GM19193 (cell line): Measurements from ENCODE around the gene P2RX7.

Experiments
- POLR2A ChIP-seq: IDR thresholded peaks from 4 replicates; pipeline ENCODE4 v1.6.1; 2011; ENCODE audit not compliant: insufficient read depth, insufficient read length; ENCODE audit errors: extremely low read depth

P2RX7 gene

DNA sequence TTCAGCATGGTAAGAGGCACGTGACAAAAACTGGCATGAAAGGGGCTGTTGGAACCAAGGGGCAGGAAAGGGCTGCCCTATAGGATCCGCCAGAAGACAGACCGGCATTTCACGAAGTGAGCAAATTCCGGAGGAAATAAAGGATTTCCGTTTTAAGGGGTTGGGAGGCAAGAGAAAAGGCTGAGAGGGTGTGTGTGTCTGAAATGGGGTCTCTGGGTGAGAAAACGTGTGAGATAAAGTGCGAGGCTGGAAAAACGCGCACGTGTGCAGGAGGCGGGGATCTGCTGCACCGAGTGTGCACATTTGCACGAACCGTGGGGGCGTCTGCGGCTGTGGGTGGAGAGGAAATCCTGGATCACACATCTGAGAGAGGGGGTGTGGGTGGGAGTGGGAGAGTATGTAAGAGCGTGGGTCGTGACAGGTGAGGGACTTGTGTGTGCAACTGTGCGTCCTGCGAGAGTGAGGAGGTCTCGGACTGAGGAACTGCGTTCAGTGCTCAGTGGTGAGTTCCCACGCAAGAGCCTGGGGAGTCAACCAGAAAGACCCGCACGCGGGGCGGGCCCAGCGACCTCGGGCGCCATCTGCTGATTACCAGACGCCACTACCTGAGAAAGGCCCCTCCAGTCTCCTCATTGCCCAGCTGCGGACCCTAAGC is 37.0 kb upstream of the P2RX7 start:
- no peak for TF ChIP-seq POLR2A

DNA sequence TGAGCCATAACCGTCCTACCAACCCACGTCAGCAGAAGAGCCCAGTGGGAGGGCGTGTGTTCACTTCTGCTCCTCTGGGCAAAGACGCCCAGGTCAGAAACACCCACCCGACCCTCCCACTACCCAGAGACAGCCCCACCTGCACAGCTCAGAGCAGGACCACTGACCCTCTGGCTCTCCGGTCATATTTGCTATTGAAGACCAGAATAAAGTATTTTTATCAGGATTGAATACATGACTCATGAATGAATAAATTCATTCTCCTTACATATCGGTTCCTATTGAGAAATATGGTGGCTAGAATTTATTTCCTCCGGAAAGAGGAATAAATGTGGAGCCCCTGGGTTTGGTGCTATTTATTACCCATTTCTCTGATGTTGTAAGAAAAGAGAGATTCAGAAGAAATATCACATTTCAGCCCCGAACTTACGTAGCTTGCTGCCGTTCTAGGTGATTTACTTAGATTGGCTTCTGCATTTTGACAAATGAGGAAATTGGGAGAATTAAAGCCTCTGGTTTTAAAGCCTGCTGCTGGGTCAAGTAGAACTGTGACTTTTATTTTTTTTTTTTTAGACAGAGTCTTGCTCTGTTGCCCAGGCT is 36.4 kb upstream of the P2RX7 start:
- no peak for TF ChIP-seq POLR2A

DNA sequence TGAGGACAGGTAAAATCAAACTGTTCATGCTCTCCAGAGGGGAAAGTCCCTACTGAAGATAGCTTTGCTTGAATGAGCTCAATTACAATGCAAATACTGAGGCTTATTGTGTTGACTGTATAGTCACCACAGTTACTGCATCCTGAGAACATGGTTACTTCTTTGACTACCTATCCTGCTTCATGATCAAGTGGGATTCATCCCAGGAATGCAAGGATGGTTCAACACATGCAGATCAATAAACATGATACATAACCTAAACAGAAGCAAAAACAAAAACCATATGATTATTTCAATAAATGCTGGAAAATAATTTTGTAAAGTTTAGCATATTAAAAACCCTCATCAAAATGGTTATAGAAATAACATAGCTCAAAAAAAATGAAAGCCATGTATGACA is 32.9 kb upstream of the P2RX7 start:
- TF ChIP-seq POLR2A, result no peak

DNA sequence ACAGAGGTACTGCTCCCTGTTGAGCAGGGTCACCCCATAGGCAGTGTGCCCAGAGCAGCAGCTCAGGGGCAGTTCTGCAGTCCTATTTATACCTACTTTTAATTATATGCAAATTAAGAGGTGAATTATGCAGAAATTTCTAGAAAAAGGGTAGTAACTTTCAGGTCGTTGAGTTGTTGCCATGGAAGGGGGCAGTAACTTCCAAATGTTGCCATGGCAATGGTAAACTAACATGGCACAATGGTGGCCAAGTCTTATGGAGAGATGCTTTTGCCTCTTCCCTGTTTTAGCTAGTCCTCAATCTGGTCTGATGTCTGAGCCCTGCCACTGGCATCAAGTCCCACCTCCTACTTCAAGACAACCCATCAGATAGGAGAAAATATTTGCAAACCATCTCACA is 30.4 kb upstream of the P2RX7 start:
- no peak for TF ChIP-seq POLR2A

DNA sequence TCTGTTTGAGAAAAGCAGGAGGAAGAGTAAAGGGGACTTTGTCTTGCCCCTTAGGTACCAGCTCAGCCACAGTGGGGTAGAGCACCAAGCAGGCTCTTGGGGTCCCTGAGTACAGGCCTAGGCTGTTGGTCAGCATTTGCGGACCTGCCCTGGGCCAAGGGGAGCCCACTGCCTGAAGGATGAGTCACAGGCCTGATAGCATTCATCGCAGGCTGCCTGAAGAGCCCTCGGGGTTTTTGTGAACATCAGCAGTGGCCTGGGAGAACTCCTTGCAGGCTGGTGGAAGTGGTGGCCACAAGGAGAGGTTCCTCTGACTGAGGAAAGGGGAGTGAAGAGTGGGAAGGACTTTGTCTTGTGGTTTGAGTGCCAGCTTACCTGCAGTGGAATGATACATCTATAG is 25.0 kb upstream of the P2RX7 start:
- TF ChIP-seq POLR2A, result no peak

DNA sequence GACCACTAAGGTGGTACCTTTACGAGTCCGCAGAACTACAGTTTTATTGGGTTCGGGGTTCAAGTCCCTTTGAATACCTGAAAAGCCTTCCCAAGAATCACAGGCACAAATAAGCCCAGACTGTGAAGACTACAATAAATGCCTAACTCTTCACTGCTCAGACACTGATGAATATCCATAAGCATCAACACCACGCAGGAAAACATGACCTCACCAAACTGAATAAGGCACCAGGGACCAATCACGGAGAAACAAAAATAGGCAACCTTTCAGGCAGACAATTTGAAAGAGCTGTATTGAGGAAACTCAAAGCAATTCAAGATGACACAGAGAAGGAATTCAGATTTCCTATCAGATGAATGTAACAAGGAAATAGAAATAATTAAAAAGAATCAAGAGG is 24.2 kb upstream of the P2RX7 start:
- no peak for TF ChIP-seq POLR2A

DNA sequence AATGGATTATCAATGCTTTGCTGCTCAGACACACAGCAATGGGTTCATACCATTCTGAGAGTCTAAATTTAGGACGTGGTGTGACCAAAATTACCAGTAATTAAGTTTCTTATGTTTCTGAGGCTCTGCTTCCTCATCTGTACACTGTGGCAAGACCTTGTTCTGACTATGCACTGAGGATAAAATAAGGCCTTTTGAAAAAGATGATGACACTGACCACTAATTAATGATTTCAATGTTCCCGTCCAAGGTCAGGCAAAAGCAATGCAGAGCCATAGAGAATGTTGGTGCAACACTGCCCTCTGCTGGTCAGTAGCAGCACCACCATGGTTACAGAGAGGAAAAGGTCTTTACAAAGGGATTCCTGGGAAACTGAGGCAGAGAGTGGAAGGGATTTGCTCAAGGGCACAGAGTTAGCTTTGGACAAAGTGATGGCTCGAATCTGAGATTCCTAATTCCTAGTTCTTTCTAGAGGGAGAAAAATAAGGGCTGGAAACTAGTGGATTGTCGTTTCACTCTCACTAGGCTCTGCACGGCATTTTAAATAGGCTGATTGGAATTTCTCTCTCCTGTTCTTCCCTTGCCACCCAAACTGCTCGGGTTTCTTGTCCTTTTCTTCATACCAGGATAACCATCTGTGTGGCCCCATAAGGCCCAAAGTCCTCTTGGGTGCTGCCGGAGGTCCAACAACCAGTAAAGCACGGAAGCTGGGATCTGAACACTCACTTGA is 22.3 kb upstream of the P2RX7 start:
- TF ChIP-seq POLR2A, result no peak

DNA sequence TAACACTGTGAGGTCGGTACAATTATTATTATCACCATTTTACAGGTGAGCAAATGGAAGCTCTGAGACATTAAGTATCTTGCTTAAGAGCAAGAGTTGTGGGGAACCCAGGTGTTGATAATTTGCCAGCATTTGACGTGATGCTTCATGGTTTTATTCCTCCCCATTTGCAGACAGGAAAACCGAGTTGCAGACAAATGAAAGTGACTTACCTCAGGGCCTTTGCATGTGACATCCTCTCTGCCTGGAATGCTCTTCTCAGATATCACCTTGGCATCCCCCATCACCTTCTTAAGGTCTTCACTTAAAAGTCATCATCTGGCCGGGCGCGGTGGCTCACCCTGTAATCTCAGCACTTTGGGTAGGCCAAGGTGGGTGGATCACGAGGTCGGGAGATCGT is 21.0 kb upstream of the P2RX7 start:
- no peak for TF ChIP-seq POLR2A

DNA sequence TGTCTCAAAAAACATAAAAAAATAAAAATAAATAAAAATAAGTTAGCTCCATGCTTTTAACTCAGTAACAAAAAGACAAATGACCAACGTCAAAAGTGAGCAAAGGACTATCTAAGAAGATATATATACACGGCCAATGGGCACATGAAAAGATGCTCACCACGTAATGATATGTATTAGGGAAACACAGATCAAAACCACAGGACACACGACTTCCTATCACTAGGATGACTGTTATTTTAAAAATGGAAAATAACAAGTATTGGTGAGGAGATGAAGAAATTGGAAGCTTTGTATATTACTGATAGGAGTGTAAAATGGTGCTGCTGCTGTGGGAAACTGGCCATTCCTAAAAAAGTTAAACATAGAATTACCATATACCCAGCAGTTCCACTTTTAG is 20.2 kb upstream of the P2RX7 start:
- no peak for TF ChIP-seq POLR2A

DNA sequence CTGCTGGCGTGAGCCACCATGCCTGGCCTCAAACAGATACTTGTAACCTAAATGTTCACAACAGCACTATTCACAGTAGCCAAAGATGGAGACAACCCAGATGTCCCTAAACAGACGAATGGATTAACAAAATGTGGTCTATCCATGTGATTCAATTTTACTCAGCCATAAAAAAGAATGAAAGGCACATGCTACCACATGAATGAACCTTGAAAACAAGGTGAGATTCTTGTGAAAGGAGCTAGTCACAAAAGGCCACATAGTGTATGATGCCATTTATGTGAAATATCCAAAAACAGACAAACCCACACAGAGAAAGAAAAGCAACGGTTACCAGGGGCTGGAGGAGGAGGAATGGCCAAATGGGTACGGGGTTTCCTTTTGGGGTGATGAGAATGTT is 19.6 kb upstream of the P2RX7 start:
- no peak for TF ChIP-seq POLR2A

DNA sequence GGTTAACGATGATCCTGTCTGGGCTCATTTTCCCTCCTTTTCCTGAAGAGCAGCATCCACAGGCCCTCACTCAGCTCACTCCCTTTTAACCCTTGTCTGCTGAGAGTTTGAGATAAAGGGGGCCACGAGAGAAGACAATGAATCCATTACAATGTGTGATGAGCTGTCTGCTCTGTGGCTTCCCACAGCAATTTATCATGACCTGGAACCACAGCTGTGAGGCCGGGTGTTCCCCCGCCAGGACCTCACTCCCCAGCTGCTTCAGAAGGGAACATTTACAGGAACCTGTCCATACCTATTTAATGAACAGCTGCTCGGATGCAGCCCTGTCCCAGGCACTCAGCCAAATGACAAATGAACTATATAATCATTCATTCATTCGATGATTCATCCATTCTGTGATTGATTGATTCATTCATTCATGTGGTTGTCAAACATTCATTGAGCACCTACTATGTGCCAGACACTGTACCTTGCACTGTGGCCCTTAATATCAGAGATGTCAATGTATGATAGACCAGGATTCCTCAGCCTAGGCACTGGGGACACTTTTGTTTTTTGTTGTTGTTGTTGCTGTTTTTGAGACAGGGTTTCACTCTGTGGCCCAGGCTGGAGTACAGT is 18.5 kb upstream of the P2RX7 start:
- TF ChIP-seq POLR2A, result no peak

DNA sequence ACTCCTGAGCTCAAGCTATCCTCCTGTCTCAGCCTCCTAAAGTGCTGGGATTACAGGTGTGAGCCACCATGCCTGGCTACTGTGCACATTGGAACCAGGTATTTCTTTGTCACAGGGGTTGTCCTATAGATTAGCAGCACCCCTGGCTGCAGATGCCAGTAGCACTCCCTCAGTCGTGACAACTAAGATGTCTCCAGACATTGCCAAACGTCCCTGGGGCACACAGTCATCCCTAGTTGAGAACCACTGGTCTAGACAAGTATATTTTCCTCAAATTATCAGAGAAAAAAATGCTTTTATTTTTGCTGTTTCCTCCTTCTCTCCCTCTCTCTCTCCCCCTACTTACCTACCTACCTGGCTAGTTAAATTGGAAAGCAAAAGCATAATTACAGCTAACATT is 17.9 kb upstream of the P2RX7 start:
- TF ChIP-seq POLR2A, result no peak

DNA sequence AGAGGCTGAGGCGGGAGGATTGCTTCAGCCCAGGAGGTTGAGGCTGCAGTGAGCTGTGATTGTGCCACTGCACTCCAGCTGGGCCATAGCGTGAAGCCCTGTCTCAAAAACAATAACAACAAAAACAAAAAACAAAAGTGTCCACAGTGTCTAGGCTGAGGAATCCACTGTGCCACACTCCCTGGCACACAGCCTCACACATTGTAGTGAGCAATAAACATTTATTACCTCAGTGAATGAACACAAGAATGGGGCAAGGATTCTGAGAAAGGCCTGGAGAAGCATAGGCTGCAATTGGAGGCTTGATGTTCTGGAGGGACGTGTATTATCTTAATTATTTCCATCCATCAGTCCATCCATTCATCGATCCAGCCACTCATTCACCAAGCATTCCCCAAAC is 17.1 kb upstream of the P2RX7 start:
- TF ChIP-seq POLR2A, result no peak

DNA sequence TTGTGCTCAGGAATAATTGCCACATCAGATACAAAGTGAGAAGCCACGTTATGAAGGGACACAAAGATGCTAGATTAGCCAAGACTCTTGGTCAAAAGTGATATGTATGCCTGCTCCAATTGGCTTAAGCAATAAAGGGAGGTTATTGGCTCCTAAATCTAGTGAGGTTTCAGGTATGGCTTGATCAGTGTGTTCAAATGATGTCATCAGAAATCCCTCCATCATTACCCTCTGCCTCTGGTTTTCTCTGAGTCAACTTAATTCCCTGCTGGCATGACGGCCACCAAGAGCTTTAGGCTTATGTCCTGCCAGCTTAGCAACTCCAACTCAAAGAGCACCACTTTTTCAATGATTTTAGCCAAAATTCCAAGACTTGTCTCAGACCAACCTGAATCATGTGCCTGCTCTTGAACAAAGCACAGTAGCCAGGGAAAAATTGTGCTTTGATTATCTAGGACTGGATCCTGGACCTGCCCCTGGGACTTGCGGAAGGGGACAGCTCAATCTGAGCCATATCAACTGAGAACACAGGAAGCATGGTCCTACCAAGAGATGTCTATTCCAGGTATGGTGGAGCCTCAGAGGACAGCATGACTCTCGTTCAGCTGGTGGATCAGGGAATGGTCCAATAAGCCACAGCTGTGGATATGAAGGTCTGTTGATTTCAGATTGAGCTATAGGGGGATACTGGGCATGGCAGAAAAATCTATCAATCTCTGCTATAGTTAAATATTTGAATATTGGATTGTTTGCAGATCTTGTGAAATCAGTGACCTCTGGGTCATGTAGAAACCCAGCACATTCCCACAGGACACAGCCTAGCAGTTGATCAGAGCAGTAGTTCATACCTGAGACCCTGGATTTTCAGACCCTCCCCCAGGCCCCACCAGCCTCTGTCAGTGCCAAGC is 16.1 kb upstream of the P2RX7 start:
- TF ChIP-seq POLR2A, result no peak
